ENCODE data around the gene DLG2. TPM values are rescaled to one million over a fixed set of nuclear protein-coding genes. Genes with fewer than 3 reads are reported as not detected.

DLG2 gene
- polyA plus RNA-seq, 4 donors = 6.8 to 14.7 (median 13.2) TPM

DNA sequence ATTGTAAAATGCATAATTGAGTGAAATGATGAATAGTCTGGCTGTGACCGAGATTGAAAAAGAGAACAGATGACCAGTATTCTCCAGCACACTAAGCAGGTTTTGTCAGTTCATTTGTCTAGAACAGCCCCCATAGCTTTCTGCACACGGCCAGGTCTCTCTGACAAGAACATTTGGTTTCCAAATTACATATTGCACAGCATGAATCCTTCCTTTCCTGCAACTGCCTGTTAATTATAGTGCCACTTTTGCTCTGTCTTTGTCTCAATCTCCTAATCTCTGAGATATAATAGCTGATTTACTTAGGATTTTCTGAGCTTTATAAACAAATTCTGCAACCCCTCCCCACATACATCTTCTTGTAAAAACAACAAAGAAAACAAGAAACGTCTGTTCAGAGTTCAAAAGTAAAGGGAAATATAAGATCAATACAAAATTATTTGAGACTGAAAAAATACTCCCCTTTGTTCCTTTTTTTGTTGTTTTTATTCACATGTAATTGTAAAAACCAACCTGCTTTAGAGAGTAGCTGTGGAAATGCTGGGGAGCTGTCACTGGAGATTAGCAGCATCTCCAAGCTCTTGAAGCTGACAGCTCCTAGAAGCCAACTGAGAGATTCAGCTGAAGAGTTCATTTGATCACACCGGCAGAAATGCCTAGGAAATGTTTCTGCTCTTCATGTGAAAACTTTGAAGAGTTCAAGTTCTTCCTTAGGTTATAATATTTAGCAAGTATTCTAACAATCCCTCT, 998.1 kb downstream of the DLG2 start:
- no peak for DNase-seq (ENCODE audit: low read depth in 4 of 4, low spot score in 3 of 4)

DNA sequence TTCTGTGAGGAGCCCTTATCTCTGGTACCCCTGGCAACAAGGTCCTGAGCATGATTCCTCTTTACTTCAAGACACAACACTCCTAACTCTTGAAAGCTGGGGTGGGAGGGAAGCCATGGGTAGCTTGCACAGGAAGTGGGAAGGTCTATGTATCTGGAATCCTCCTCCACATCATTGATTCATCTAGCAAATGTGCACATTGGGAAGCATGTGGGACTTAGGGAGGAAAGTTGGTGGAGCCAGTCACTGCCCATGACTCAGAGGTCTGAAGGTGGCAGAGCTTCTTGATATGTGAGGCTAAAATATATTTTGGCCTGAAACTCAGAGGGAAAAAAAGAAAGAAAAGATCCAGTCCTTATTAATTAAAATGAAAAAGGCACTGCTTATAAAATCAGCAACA, 1000.9 kb downstream of the DLG2 start:
- no peak for DNase-seq (ENCODE audit: low read depth in 4 of 4, low spot score in 3 of 4)

DNA sequence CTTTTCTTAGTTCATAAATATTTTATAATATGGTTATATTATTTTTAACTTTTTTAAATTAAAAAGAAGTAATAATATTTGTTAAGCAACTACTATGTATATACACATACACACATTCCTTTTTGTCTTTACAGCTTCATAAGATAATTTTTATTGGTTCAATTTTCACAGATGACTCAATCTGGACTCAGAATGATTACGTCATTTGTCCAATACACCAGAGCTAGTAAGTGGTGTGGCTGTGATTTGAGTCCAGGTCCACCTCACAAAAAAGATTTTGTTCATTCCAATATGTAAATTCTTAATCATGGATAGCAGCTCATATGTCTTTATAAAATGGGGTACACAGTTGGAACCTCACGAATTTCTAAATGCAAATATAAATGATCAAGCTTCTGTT, 1014.5 kb downstream of the DLG2 start:
- no peak for DNase-seq (ENCODE audit: low read depth in 4 of 4, low spot score in 3 of 4)

DNA sequence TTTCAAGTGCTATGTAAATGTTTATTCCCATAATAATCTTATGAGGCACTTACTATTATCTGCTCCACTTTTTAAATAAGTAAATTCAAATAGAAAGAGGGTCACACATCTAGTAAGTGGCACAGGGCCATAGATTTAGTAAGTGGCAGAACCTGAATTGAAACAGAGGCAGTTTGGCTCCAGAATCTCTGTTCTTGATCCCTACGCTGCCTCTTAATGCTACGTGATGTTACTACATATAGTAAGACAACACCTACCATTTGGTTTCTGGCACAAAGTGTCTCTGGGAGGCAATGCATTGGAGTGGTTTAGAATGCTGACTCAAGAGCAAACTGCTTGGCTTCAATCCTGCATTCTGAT, 1018.3 kb downstream of the DLG2 start:
- DNase-seq (ENCODE audit: low read depth in 4 of 4, low spot score in 3 of 4) = no peak

DNA sequence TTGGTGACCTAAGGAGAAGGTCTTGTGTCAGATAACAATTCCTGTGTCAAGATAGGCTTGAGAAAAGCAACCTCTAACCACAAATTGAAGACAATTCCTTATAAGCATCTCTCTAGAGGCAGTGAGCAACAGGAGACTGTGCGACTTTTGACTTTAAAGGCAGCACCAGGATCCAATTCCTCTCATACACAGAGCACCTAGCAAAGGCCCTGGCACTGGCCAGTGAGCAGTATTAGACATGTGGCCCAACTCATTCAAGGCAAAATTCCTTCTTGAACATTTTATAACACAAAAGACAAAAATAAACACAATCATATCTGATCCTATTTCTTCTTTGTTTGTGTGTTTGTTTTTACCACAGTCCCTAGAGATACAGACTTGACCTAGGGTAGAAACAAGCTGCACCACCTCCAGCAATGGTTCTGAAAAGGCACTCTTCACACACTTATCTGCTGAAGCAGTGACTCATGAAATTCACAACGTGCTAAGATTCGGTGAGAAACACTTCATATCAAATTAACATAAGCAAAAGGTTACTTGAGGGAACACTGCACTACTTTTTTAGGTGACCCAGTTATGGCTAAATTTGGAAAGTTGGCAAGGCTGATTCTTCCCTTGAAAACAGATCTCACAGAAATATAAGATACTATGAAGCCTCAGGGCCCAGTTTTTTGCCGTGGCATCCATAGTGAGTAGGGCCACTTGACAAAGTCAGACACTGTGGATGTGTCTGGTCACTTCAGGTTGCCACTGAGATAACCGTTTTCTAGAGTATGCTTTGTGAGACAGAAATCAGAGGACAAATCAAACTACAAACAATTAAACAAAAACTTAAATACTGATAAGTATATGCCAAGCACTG, 1018.9 kb downstream of the DLG2 start:
- DNase-seq (ENCODE audit: low read depth in 4 of 4, low spot score in 3 of 4) = no peak

DNA sequence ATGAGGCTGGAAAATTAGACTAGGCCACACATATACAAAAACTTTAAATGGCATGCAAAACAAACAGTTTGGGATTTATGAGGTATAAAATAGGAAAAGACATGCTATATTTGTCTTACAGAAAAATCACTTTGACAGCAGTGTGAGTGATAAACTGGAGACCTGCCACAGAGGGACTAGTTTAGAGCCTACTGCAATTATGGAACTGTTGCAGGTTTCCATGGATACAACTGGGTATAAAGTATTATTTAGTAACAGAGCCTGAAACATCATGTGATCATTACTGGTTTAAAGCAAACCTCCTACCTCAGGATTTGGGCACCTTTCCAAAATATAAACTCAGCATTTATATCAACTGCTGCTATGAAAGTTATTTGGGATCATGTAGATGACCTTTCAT, 1032.5 kb downstream of the DLG2 start:
- DNase-seq (ENCODE audit: low read depth in 4 of 4, low spot score in 3 of 4) = no peak

DNA sequence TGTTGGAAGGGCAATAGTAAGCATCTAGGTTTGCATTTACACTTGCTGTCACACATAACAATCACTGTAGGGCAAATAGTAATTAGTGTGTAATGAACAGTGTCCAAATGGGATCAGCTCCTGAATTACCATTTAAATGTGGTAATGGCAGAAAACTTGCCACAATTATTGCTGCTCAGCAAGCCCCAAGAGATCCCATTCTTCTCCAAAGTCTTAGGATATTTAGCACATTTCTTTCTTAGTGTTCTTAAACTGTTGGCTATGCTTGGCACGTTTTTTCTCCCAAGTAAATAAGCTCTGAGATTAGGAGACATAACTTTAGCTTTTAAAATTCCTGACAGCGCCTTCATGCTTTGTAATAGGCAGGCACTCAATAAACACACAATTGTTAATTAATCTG, 1037.0 kb downstream of the DLG2 start:
- DNase-seq (ENCODE audit: low read depth in 4 of 4, low spot score in 3 of 4) = no peak

DNA sequence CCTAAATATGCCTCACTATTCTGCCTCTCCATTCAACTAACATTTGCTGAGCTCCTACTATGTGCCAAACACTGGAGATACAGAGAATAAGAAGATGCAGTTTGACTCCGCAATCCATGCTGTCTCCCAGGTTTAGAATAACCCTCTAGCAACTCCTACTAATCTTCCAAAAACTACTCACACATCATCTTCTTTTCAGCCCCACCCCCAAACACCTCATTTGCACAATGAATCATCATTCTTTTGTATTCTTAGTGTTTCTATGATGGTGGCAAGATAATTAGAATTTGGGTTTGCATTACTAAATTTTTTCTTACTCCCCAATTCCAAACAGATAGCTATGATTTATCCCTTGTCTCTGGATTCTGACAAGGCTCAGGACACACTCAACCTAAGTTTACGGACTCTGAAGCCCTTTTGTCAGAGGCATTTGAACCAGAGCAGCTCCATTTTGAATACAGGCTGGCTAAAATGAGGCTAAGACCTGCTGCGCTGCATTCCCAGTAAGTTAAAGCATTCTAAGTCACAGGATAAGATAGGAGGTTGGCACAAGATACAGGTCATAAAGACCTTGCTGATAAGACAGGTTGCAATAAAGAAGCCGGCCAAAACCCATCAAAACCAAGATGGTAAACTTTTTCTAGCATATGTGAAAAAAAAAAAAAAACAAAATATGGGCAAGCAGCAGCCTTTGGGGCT, 1038.9 kb downstream of the DLG2 start:
- no peak for DNase-seq (ENCODE audit: low read depth in 4 of 4, low spot score in 3 of 4)

DNA sequence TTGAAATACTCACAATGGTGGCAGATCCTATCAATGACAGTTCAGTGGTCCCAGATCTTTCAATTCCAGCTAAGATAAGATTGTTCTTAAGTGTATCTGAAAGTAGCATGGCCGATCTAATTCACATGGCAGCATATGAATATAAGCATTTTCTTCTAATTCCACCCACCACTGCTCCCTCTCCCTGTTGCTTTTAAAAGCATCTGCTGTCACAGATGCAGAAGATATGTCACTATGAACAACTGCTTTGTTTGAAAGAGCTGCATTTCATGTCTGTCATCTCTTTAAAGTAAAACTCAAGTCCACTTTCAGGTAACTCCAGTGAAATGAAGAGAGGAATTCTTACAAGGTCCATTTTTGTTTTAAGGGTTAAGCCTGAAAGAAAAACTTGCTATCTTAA, 1044.0 kb downstream of the DLG2 start:
- no peak for DNase-seq (ENCODE audit: low read depth in 4 of 4, low spot score in 3 of 4)

DNA sequence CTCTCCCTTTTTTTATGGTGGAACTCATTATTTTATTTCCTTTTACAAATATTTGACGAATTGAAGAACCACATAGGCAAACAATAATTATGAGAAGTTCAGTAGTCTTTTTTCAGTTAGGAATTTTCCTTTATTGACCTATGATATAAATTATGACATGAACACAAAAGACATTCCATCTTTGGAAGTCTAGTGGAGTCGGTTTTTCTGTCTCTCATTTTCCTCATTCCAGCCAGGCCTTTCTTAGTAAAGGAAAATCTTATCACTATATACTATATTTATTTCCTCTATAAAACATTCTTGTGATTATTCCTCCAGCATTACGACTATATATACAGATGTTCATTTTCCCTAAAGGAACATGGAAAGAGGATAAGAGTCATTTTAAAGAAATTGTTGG, 1046.1 kb downstream of the DLG2 start:
- DNase-seq (ENCODE audit: low read depth in 4 of 4, low spot score in 3 of 4) = no peak

DNA sequence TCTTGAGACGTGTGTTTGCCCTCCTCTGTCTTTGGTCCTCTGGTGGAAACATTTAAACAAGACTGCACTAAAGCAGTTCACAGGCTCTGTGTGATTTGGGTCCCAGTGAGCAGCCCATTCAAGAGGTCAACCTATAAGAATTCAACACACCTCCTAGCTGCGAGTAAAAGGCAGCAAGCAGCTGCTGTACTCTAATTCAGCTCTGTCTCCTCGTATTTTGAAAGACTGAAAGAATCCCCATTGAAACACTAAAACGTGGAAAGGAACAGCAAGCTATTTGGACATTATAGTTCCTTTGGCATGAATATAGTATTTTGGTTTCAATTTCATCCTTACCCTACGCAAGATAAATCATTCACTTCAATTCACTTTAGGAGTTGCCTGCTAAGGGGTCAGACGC, 1046.7 kb downstream of the DLG2 start:
- DNase-seq (ENCODE audit: low read depth in 4 of 4, low spot score in 3 of 4) = no peak

DNA sequence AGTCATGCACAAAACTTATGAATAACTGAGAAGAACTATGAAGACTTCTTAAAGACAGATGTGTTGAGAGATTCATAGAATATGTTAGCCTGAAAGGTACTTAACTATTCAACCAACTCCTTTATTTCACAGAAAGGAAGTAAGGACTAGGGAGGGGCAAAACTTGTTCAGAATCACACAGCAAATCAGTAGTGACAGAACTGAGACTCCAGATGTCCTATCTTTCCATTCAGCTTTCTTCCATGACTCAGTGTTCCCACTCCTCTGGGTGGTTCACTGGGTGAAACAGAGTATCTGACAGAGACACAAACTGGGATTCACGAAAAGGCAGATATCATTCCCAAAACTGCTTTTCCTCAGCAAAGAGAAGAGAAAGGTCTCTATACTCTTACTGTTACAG, 1053.3 kb downstream of the DLG2 start:
- no peak for DNase-seq (ENCODE audit: low read depth in 4 of 4, low spot score in 3 of 4)

DNA sequence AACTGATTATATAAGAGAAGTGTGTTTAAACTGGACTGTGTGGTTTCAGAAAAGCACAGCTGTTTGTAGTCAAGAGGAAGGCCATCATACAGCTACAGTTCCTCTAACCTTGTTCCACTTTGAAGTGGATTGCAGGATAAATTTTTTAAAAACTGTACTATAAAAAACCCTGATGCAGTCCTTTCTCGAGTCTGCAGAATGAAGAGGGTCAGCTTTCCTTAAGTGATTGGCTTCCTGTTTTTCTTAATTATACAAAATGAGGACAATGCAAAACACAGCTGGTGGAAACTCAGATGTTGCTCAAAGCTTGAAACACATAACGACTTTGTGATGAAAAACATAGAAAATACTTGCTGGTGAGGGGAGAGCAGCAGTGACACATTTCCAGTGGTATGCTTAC, 1060.5 kb downstream of the DLG2 start:
- peak in 1 of 4 donors; percentile 16 for DNase-seq (ENCODE audit: low read depth in 4 of 4, low spot score in 3 of 4)

DNA sequence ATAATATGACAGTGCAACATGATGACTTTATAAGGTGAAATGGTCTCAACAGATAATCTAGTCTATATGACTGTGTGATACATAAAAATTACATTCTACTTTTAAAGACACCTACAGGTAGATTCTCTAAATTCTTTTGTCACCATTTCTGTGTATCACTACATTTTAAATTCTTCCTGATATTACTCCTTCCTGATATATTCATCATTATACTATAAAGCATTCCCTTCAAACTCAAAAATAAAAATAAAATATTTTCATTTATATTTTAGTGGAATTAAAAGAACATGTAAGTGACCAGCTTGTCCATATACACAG, 1062.3 kb downstream of the DLG2 start:
- no peak for DNase-seq (ENCODE audit: low read depth in 4 of 4, low spot score in 3 of 4)

DNA sequence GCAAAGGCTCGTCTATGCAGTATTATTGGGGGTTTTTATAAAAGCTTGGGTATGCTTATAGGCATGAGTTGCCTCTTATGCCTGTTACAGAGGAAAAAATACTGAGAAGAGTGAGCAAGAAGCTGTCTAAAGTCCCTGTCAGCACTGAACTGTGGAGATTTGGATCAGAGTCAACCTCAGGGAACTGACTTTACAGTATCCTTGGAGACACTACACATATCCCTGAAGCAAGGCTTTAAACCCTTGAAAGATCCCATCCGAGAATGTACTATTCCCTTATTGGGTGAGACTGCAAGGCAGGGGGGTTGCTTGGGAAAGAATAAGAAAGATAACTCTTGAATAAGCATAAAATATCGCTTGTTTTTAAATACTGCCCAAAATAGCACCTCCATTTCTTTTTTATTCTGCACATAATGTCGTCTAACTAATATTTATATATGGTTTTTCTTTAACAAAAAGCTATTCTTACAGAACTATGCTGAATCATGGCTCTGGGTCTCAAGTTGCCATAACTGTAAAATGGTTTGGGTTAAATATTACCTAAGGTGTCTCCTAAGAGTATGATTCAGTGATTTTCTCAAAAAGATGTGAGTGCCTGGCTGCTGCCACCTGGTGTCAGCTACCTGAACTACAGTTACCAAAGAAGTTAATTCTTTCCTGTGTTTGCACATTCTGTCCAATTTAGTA, 1062.8 kb downstream of the DLG2 start:
- DNase-seq (ENCODE audit: low read depth in 4 of 4, low spot score in 3 of 4) = peak in 1 of 4 donors; percentile 14

DNA sequence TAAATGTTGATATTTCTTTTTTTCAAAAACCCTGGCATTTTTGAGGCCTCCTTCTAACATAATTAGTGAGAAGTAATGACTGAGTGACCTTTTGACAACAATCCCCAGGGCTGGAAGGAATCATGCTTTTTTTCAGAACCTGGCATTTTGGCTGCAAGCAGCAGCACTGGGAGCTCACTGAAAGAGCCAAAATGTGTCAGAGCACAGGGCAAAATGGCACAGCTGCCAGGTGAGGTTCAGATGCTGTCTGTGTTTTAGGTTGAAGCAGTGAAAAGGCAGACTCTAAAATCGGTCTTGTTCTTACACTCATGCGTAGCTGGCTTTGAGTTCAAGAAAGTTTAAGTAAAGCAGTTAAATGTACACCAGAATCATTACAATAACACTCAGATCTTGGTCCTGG, 1063.8 kb downstream of the DLG2 start:
- DNase-seq (ENCODE audit: low read depth in 4 of 4, low spot score in 3 of 4) = no peak

DNA sequence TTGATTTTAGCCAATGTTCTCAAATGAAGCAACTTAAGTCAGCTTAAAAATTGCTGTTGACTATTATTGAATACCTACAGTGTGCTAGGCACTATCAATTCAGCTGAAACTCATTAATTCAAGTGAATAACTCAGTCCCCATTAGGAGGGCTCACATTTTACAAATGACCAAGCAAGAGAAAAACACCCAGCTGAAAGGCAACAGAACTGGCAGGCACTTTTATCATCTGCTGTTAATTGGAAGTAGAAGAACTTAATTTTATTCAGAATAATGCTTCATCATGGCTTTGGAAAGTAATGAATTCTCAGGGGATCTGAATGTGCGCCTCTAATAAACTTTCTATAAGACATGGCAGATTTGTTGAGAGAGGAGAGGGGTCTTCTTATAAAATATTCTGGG, 1066.9 kb downstream of the DLG2 start:
- no peak for DNase-seq (ENCODE audit: low read depth in 4 of 4, low spot score in 3 of 4)

DNA sequence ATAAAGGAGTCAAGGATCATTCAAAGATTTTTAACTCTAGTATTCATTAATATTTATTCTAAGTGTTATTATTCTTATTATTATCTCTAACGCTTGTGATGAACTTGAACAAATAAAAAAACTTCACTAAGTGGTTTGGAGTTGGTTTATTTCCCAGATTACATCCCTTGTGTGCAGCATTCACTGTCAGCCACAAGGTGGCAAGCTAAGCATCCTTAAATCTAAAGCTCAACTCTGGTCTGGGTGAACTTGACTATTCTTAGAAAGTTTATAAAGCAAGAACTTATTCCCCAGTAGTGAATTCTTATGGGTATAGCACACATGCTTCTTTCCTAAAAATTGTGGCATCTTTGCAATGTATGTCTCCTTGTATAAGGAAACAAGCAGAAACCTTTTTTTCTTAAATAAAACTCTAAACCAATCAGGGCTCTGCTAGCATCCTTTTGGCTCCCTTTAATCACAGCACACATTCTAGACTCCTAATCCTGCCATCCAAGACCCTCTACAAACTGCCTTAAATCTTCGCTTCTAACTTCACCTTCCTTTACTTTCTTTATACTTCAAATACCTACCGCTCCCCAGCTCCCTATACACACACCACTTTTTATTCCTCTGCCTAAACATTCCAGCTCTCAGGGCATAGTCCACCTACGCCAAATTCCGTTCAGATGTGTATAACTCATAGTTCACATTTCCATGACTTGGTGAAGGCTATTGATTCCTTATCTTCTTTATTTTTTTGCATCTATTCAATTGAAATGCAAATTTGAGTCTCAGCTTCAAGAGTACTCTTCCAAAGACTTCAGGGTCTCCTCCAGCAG, 1068.8 kb downstream of the DLG2 start:
- peak in 2 of 4 donors; percentile 29 to 35 for DNase-seq (ENCODE audit: low read depth in 4 of 4, low spot score in 3 of 4)

DNA sequence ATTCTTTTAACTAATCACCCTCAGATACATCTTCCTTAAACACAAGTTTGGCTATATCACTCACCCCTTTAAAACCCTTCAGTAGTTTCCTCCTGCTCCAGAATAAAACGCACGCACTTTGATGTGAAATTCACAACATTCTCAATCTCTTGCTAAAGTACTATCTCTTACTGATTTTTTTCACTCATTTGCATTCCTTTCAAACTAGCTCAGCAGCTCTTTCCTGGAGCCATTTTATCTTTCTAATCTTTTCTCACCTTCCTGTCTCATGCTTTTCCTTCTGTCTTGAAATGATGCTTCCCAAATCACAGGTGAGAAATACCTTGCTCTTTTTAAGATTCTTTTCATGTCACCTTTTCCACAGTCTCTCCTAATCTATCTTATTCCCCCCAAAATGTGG, 1074.4 kb downstream of the DLG2 start:
- DNase-seq (ENCODE audit: low read depth in 4 of 4, low spot score in 3 of 4) = no peak

DNA sequence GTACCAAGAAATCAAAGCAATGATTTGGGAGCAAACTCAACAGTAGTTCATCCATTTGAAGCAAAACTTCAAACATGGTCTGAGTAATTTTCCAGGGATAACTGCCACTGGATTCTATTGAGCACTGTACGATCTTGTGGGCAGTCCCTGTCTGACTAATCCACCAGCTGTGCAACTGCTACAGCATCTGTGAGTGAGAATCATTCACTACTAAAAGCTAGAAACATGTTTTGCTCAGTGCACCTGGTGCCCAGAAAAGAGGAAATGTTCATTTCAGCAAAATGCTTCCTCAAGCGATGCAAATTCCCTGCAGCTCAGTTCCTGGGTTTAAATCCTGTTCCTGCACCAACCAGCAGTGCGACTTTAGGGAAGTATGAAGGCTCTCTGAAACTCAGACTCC, 1077.9 kb downstream of the DLG2 start:
- DNase-seq (ENCODE audit: low read depth in 4 of 4, low spot score in 3 of 4) = no peak
